BE2C (cell line): ENCODE data around the gene CAMLG.

Experiments
- DNase-seq: peaks from one replicate; pipeline ENCODE4 v3.0.0-alpha.2; 2020
- H3K27me3 ChIP-seq: fragments of 250-450 bp; sonication (Bioruptor Pico); 2 replicates; pipeline ENCODE4 v1.5.1; 2020; ENCODE audit warnings: mild to moderate bottlenecking
- H3K36me3 ChIP-seq: fragments of 250-450 bp; sonication (Bioruptor Pico); 2 replicates; pipeline ENCODE4 v1.5.1; 2020; ENCODE audit warnings: mild to moderate bottlenecking
- H3K4me1 ChIP-seq: fragments of 250-450 bp; sonication (Bioruptor Pico); 2 replicates; pipeline ENCODE4 v1.5.1; 2020
- H3K4me3 ChIP-seq: 2 replicates; pipeline ENCODE4 v1.5.1; 2011; ENCODE audit warnings: low read depth, low read length
- H3K9me3 ChIP-seq: fragments of 250-450 bp; sonication (Bioruptor Pico); 2 replicates; pipeline ENCODE4 v1.5.1; 2020
- CTCF ChIP-seq: IDR thresholded peaks from 2 replicates; pipeline ENCODE4 v1.5.1; 2012; ENCODE audit warnings: mild to moderate bottlenecking, low read depth, low read length

Gene CAMLG

GRCh38 chr5:134772461-134773125 is 34.2 kb downstream of the CAMLG start:
- no peak for TF ChIP-seq CTCF
- DNase-seq: no peak
- Histone ChIP-seq H3K9me3 (no peaks in the 10 kb centered on the region), H3K27me3 (no peaks in the 10 kb centered on the region), H3K4me3 (no peak overlapping the region), H3K36me3 (peaks cover 91% of the 10 kb centered on the region), H3K4me1 (no peaks in the 10 kb centered on the region)

GRCh38 chr5:134777366-134777765 is 39.0 kb downstream of the CAMLG start:
- no peaks in the 10 kb centered on the region for H3K4me1 ChIP-seq
- peaks cover 88% of the 10 kb centered on the region for H3K36me3 ChIP-seq
- H3K9me3 ChIP-seq: no peaks in the 10 kb centered on the region
- H3K27me3 ChIP-seq: no peaks in the 10 kb centered on the region
- TF ChIP-seq CTCF: no peak
- DNase-seq: no peak
- no peak overlapping the region for H3K4me3 ChIP-seq

GRCh38 chr5:134784241-134784920 is 46.0 kb downstream of the CAMLG start:
- peaks cover 85% of the 10 kb centered on the region for H3K36me3 ChIP-seq

GRCh38 chr5:134784946-134785620 is 46.7 kb downstream of the CAMLG start:
- peaks cover 85% of the 10 kb centered on the region for H3K36me3 ChIP-seq
- DNase-seq: no peak
- no peaks in the 10 kb centered on the region for H3K9me3 ChIP-seq

More at GRCh38 chr5:134784241-134784920, 46.0 kb downstream of the CAMLG start:
- Histone ChIP-seq H3K27me3 (no peaks in the 10 kb centered on the region), H3K4me1 (no peaks in the 10 kb centered on the region), H3K4me3 (no peak overlapping the region), H3K9me3 (no peaks in the 10 kb centered on the region)
- peak; percentile 19; the same call in 1 of the 2 replicates for TF ChIP-seq CTCF
- DNase-seq: no peak

GRCh38 chr5:134787692-134788091 is 49.3 kb downstream of the CAMLG start:
- Histone ChIP-seq H3K36me3 (peaks cover 88% of the 10 kb centered on the region), H3K27me3 (no peaks in the 10 kb centered on the region), H3K4me1 (no peaks in the 10 kb centered on the region), H3K9me3 (no peaks in the 10 kb centered on the region), H3K4me3 (no peak overlapping the region)
- TF ChIP-seq CTCF: no peak
- DNase-seq: no peak

More at GRCh38 chr5:134784946-134785620, 46.7 kb downstream of the CAMLG start:
- H3K4me3 ChIP-seq: no peak overlapping the region
- no peaks in the 10 kb centered on the region for H3K27me3 ChIP-seq
- no peak for TF ChIP-seq CTCF
- H3K4me1 ChIP-seq: no peaks in the 10 kb centered on the region
